Measurements from ENCODE around the gene C1GALT1C1L. TPM values are rescaled to one million over a fixed set of nuclear protein-coding genes. Genes with fewer than 3 reads are reported as not detected.

The C1GALT1C1L gene
- total RNA-seq, 1 experiment from 2014 or later, result not detected

DNA sequence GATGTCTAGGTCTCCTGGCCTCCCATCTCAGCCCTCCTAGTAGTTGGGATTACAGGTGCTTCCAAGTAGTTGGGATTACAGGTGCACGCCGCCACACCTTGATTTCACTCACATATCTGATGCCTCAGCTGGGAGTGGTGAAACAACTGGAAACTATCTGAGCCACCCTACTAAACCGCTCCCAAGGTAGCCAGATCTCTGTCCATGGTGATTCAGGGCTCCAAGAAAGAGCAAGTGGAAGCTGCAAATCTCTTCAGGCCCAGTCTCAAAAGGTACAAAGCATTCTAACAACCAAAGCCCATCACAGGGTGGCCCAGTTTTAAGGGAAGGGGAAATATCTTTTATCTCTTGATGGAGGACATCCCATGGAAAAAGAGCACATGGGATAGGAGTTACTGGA lies 19.0 kb downstream of the C1GALT1C1L start:
- Histone ChIP-seq H3K18ac (ENCODE audit: insufficient read length, low read depth, low read length) (no peak overlapping the region), H2BK12ac (ENCODE audit: insufficient read length, low read depth, low read length) (no peak overlapping the region), H3K4me2 (ENCODE audit: insufficient read depth, insufficient read length, low read length) (no peak overlapping the region), H3K23ac (ENCODE audit: insufficient read length, low read depth, low read length) (no peak overlapping the region), H3K27ac (ENCODE audit: insufficient read length, low read depth, low read length) (no peak overlapping the region), H4K8ac (replicated peaks; ENCODE audit: insufficient read length, low read depth, low read length) (no peak overlapping the region), H2BK120ac (ENCODE audit: low read depth, low read length, poor library complexity, severe bottlenecking) (no peak overlapping the region), H4K91ac (ENCODE audit: insufficient read length, low read depth, low read length) (no peak overlapping the region), H2BK5ac (ENCODE audit: insufficient read length, low read length) (no peak overlapping the region), H3K4ac (ENCODE audit: low read depth, low read length) (no peak overlapping the region), H3K9me3 (ENCODE audit: control insufficient read depth, low read depth, low read length) (no peaks in the 10 kb centered on the region), H3K14ac (ENCODE audit: insufficient read depth, low read length) (no peak overlapping the region), H3K79me1 (ENCODE audit: insufficient read depth, low read depth, low read length, poor library complexity, severe bottlenecking) (no peaks in the 10 kb centered on the region), H3K9ac (ENCODE audit: extremely low read depth, insufficient read length, low read length) (no peak overlapping the region), H4K5ac (ENCODE audit: insufficient read length, low read depth, low read length) (no peak overlapping the region), H3K23me2 (ENCODE audit: insufficient read length, low read depth, low read length, poor library complexity, severe bottlenecking) (no peaks in the 10 kb centered on the region), H3K4me1 (ENCODE audit: insufficient read depth, low read length) (no peaks in the 10 kb centered on the region), H2AFZ (ENCODE audit: low read length) (no peak overlapping the region), H2BK20ac (ENCODE audit: low read depth, low read length, poor library complexity, severe bottlenecking) (no peak overlapping the region), H3K79me2 (ENCODE audit: insufficient read depth, low read length) (no peaks in the 10 kb centered on the region), H3K56ac (ENCODE audit: insufficient read length, low read depth, low read length) (no peak overlapping the region), H2BK15ac (ENCODE audit: low read depth, low read length) (no peak overlapping the region), H2AK5ac (ENCODE audit: insufficient read length, low read length) (no peak overlapping the region), H3K27me3 (ENCODE audit: insufficient read depth, low read length) (no peaks in the 10 kb centered on the region), H4K20me1 (ENCODE audit: control insufficient read depth, insufficient read depth, insufficient read length) (no peaks in the 10 kb centered on the region), H3T11ph (ENCODE audit: low read length) (no peak overlapping the region)
- Mint-ChIP-seq H3K27me3 (ENCODE audit: low read depth) (no peaks in the 10 kb centered on the region; the same call in 1 of the 2 replicates), H3K4me1 (no peaks in the 10 kb centered on the region), H3K4me3 (no peak overlapping the region), H3K9me3 (peaks cover 0 to 3% of the 10 kb centered on the region in 2 experiments; a peak in 1 of 5 replicates), H3K36me3 (ENCODE audit: insufficient read depth in 1 of 3, low read depth in 3 of 3) (0 out of 7 replicates have a peak, but pooled peaks cover 0 to 5% (median 0%) of the 10 kb centered on the region in 3 experiments), H3K27ac (no peak overlapping the region)
- TF ChIP-seq, protein P1, sequence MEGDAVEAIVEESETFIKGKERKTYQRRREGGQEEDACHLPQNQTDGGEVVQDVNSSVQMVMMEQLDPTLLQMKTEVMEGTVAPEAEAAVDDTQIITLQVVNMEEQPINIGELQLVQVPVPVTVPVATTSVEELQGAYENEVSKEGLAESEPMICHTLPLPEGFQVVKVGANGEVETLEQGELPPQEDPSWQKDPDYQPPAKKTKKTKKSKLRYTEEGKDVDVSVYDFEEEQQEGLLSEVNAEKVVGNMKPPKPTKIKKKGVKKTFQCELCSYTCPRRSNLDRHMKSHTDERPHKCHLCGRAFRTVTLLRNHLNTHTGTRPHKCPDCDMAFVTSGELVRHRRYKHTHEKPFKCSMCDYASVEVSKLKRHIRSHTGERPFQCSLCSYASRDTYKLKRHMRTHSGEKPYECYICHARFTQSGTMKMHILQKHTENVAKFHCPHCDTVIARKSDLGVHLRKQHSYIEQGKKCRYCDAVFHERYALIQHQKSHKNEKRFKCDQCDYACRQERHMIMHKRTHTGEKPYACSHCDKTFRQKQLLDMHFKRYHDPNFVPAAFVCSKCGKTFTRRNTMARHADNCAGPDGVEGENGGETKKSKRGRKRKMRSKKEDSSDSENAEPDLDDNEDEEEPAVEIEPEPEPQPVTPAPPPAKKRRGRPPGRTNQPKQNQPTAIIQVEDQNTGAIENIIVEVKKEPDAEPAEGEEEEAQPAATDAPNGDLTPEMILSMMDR (conservative IDR thresholded peaks at IDR 0.05), result no peak
- WGBS (ENCODE audit: extremely low coverage, insufficient read length, low lambda C conversion rate), result no CpG with 5 or more reads among the region's 3 CpGs
- DNase-seq, result no peak
